Adrenal gland (tissue), 12 donors: ENCODE data around the gene ST6GALNAC3. TPM values are rescaled to one million over a fixed set of nuclear protein-coding genes. Genes with fewer than 3 reads are reported as not detected.

ENCODE experiments used
- DNase-seq, 7 donors: peaks; one replicate each; pipeline ENCODE4 v3.0.0-alpha.2; 2019 to 2020
- H3K27ac ChIP-seq, 5 donors: fragments of 200-600 bp; sonication (generic) in 4 of 5; 1 replicate in 3 of 5; 2 replicates in 2 of 5; pipeline versions ENCODE4 v1.5.1 to v1.8.0; 2016 to 2020; ENCODE audit warnings: mild to moderate bottlenecking in 1 of 5
- H3K27me3 ChIP-seq: fragments of 200-600 bp; 2 replicates; pipeline ENCODE4 v1.8.0; 2021
- H3K36me3 ChIP-seq, 2 donors: fragments of 200-600 bp; replicated peaks in 1 of 2; 1 replicate in 1 of 2; 2 replicates in 1 of 2; pipeline versions ENCODE4 v1.5.1 to v1.8.0; 2018 to 2022
- H3K4me1 ChIP-seq, 2 donors: fragments of 200-600 bp; replicated peaks in 1 of 2; 1 replicate in 1 of 2; 2 replicates in 1 of 2; pipeline versions ENCODE4 v1.5.1 to v1.8.0; 2018 to 2021
- H3K4me3 ChIP-seq, 4 donors: fragments of 200-600 bp; sonication (generic) in 3 of 4; one replicate each; pipeline ENCODE4 v1.5.1; 2016 to 2018
- H3K9me3 ChIP-seq, 3 donors: fragments of 200-600 bp; sonication (generic) in 1 of 3; replicated peaks in 1 of 3; 1 replicate in 2 of 3; 2 replicates in 1 of 3; pipeline versions ENCODE4 v1.5.1 to v1.8.0; 2016 to 2021
- CTCF ChIP-seq, 6 experiments: fragments of 450-650 bp in 4 of 6; fragments of 200-600 bp in 2 of 6; sonication (generic) in 1 of 6; IDR thresholded peaks; 1 replicate in 5 of 6; 2 replicates in 1 of 6; pipeline versions ENCODE4 v1.5.1 to v1.8.0; 2016 to 2021; ENCODE audit warnings: antibody characterized with exemption in 6 of 6, mild to moderate bottlenecking in 2 of 6, moderate library complexity in 1 of 6
- POLR2A ChIP-seq, 2 donors: fragments of 450-650 bp; IDR thresholded peaks; one replicate each; pipeline ENCODE4 v1.6.1; 2017; ENCODE audit warnings: antibody characterized with exemption in 2 of 2, mild to moderate bottlenecking in 2 of 2, moderate library complexity in 1 of 2
- WGBS, 4 donors: extraction: QIAGEN DNeasy Blood & Tissue Kit in 2 of 4; methylation state at CpG; one replicate each; pipeline versions ENCODE4 v1.1.5 to v1.1.7; 2013 to 2017; 5-methylcytosine and 5-hydroxymethylcytosine counted together
- intact Hi-C, 2 donors: fragments of 100-400 bp; cut with DNase I; formaldehyde crosslinking; loops; one replicate each; pipeline versions ENCODE4 v1.14.1 to v1.15.0; 2022 to 2023
- polyA plus RNA-seq, 3 donors: library from polyadenylated mRNA; stranded (reverse); fragments of 200-250 nt in 2 of 3; fragments of 350-450 nt in 1 of 3; fragmentation: Illumina TruSeq in 1 of 3; extraction: RNeasy Lipid Tissue Mini Kit (QIAGEN cat#74804) in 1 of 3; gene quantifications; one replicate each; pipeline ENCODE4 v1.2.3, GENCODE V29; 2013 to 2014
- total RNA-seq, 9 donors: library from RNA; depleted of rRNA in 4 of 9; stranded (reverse); fragments of >200 nt in 4 of 9; fragments of 120-200 nt in 1 of 9; fragmentation: NEBNext Ultra II Directional in 1 of 9; extraction: Animal tissue kit (Norgen Biotek cat#: 25700) in 1 of 9; gene quantifications; one replicate each; pipeline versions ENCODE4 v1.1.0 to v1.2.4, GENCODE V29; 2013 to 2023
- donor health status: healthy with polysubstance abuse.
- donor health status: Bipolar disorder and iron deficiency.
- donor health status: DM: yes; HTN: yes; CAD: no.
- donor health status: DM: no; HTN: no; CAD: no.
- donor health status: DM: no; HTN: no; CAD: no.
- donor health status: DM: yes; HTN: yes; CAD: no.

ST6GALNAC3 gene
- total and polyA plus RNA-seq, 12 donors, result 1.4 to 11.5 (median 5.9) TPM

GRCh38 chr1:76189310-76189709 lies 114.8 kb downstream of the ST6GALNAC3 start:
- H3K4me1 ChIP-seq, result no peaks in the 10 kb centered on the region
- intact Hi-C loops, result no loop called here
- no peak overlapping the region for H3K4me3 ChIP-seq
- DNase-seq, result no peak
- 50 to 79% (median 70%) methylated on average over 2 of the region's 2 CpGs for WGBS, 4 donors
- no peak overlapping the region for H3K27ac ChIP-seq
- H3K9me3 ChIP-seq, result no peaks in the 10 kb centered on the region
- TF ChIP-seq CTCF (IDR thresholded peaks at IDR 0.05), result no peak
- TF ChIP-seq POLR2A (IDR thresholded peaks at IDR 0.05), result no peak
- H3K36me3 ChIP-seq, result no peaks in the 10 kb centered on the region
- no peaks in the 10 kb centered on the region for H3K27me3 ChIP-seq

- 80 to 90% (median 83%) methylated on average over 4 of the region's 4 CpGs for WGBS, 4 donors
- no peak overlapping the region for H3K4me3 ChIP-seq
- intact Hi-C loops, result no loop called here
Observed at GRCh38 chr1:76190749-76191424, 116.3 kb downstream of the ST6GALNAC3 start.

GRCh38 chr1:76191561-76191960 lies 117.0 kb downstream of the ST6GALNAC3 start:
- 90 to 98% (median 95%) methylated on average over 2 of the region's 2 CpGs for WGBS, 4 donors
- DNase-seq, result no peak
- H3K27me3 ChIP-seq, result no peaks in the 10 kb centered on the region
- H3K36me3 ChIP-seq, result no peaks in the 10 kb centered on the region
- no peak overlapping the region for H3K27ac ChIP-seq
- no peaks in the 10 kb centered on the region for H3K4me1 ChIP-seq
- intact Hi-C loops, result no loop called here
- TF ChIP-seq POLR2A (IDR thresholded peaks at IDR 0.05) (no peak), CTCF (IDR thresholded peaks at IDR 0.05) (no peak)
- no peak overlapping the region for H3K4me3 ChIP-seq
- H3K9me3 ChIP-seq, result no peaks in the 10 kb centered on the region

More at GRCh38 chr1:76190749-76191424, 116.3 kb downstream of the ST6GALNAC3 start:
- no peaks in the 10 kb centered on the region for H3K36me3 ChIP-seq
- no peaks in the 10 kb centered on the region for H3K27me3 ChIP-seq
- TF ChIP-seq CTCF (IDR thresholded peaks at IDR 0.05) (no peak), POLR2A (IDR thresholded peaks at IDR 0.05) (no peak)
- H3K27ac ChIP-seq, result no peak overlapping the region
- no peak for DNase-seq
- no peaks in the 10 kb centered on the region for H3K4me1 ChIP-seq
- no peaks in the 10 kb centered on the region for H3K9me3 ChIP-seq

GRCh38 chr1:76198452-76198851 lies 123.9 kb downstream of the ST6GALNAC3 start:
- Histone ChIP-seq H3K4me1 (no peaks in the 10 kb centered on the region), H3K27me3 (no peaks in the 10 kb centered on the region), H3K27ac (no peak overlapping the region), H3K4me3 (no peak overlapping the region), H3K9me3 (no peaks in the 10 kb centered on the region), H3K36me3 (no peaks in the 10 kb centered on the region)
- 79 to 96% (median 89%) methylated on average over 2 of the region's 2 CpGs for WGBS, 4 donors
- no peak for TF ChIP-seq POLR2A (IDR thresholded peaks at IDR 0.05)
- TF ChIP-seq CTCF (IDR thresholded peaks at IDR 0.05), result no peak
- intact Hi-C loops, result no loop called here
- no peak for DNase-seq
